AG10803 (cell line): ENCODE data around the gene GCDH.

ENCODE experiments used
- DNase-seq: peaks from one replicate; pipeline ENCODE4 v3.0.0; 2010; ENCODE audit warnings: low read depth
- H3K4me3 ChIP-seq: 2 replicates; pipeline ENCODE4 v1.5.1; 2011; ENCODE audit warnings: mild to moderate bottlenecking, low read length, control low read depth
- TF ChIP-seq, protein P1 (sequence below): conservative IDR thresholded peaks from 2 replicates; pipeline ENCODE4 v1.5.1; 2011; ENCODE audit warnings: mild to moderate bottlenecking, low read length, control low read depth, inconsistent platforms

Gene GCDH

DNA sequence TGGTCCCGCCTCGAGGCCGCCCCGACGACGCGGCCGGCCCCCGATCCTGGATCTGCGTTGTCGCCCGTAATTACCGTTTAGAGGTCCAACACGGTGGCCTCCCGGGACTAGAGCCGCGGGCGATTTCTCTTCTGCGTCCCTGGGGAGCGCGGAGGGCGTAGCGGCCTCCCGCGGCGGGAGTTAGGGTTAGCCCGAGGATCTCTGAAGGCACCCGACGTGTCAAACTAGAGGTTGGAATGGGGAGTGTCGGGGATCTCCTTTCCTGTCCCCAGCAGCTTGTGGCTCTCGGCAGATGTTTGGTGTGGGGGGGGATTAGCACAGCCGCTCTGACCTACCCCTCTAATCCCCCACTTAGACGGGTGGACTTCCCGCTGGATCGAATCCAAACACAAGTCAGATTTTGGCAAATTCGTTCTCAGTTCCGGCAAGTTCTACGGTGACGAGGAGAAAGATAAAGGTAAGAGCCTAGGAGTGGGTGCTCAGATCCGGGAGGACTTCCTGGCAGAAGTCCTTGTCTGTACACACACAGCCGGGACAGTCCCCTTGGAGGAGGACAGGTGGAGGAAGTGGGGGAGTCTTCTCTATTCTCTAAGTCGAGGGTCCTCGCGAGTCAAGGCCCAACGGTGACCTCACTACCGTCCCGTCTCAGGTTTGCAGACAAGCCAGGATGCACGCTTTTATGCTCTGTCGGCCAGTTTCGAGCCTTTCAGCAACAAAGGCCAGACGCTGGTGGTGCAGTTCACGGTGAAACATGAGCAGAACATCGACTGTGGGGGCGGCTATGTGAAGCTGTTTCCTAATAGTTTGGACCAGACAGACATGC, 48.0 kb downstream of the GCDH start:
- peak overlapping the region; percentile 96 for H3K4me3 ChIP-seq
- DNase-seq = peak; percentile 49
- TF ChIP-seq, protein P1, sequence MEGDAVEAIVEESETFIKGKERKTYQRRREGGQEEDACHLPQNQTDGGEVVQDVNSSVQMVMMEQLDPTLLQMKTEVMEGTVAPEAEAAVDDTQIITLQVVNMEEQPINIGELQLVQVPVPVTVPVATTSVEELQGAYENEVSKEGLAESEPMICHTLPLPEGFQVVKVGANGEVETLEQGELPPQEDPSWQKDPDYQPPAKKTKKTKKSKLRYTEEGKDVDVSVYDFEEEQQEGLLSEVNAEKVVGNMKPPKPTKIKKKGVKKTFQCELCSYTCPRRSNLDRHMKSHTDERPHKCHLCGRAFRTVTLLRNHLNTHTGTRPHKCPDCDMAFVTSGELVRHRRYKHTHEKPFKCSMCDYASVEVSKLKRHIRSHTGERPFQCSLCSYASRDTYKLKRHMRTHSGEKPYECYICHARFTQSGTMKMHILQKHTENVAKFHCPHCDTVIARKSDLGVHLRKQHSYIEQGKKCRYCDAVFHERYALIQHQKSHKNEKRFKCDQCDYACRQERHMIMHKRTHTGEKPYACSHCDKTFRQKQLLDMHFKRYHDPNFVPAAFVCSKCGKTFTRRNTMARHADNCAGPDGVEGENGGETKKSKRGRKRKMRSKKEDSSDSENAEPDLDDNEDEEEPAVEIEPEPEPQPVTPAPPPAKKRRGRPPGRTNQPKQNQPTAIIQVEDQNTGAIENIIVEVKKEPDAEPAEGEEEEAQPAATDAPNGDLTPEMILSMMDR = peak; percentile 36

DNA sequence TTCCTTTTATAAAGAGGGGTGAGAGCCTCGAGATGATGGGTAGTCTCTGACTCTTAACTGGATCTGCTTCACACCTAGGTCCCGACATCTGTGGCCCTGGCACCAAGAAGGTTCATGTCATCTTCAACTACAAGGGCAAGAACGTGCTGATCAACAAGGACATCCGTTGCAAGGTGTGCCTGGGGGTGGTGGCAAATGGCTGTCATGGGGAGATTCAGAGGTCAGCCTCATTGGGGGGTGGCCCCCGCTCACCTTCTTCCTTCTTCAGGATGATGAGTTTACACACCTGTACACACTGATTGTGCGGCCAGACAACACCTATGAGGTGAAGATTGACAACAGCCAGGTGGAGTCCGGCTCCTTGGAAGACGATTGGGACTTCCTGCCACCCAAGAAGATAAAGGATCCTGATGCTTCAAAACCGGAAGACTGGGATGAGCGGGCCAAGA, 49.0 kb downstream of the GCDH start:
- TF ChIP-seq, protein P1 = no peak
- no peak for DNase-seq
- H3K4me3 ChIP-seq = peak overlapping the region; percentile 96

DNA sequence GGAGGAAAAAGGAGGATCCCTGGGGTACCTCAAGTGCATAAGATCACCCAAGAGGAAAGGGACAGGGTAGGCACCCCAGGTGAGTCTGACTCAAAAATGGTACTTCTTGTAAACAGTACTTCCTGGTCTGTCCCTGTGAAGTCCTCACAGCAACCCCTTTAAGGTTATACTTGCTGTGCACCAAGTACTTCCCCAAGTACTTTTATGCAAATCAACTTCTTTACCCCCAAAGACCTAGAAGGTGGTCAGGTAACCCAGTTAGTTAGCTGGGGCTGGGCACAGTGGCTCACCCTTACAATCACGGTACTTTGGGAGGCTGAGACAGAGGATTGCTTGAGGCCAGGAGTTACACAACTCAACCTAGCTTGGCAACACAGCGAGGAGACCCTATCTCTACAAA, 49.9 kb downstream of the GCDH start:
- TF ChIP-seq, protein P1 = no peak
- peak overlapping the region; percentile 96 for H3K4me3 ChIP-seq
- DNase-seq = no peak

DNA sequence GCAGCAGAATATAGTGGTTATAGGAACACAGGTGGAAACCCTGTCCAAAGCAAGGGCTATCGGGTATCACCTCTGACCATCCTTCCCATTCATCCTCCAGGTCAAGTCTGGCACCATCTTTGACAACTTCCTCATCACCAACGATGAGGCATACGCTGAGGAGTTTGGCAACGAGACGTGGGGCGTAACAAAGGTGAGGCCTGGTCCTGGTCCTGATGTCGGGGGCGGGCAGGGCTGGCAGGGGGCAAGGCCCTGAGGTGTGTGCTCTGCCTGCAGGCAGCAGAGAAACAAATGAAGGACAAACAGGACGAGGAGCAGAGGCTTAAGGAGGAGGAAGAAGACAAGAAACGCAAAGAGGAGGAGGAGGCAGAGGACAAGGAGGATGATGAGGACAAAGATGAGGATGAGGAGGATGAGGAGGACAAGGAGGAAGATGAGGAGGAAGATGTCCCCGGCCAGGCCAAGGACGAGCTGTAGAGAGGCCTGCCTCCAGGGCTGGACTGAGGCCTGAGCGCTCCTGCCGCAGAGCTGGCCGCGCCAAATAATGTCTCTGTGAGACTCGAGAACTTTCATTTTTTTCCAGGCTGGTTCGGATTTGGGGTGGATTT, 52.6 kb downstream of the GCDH start:
- DNase-seq = no peak
- TF ChIP-seq, protein P1 = no peak

DNA sequence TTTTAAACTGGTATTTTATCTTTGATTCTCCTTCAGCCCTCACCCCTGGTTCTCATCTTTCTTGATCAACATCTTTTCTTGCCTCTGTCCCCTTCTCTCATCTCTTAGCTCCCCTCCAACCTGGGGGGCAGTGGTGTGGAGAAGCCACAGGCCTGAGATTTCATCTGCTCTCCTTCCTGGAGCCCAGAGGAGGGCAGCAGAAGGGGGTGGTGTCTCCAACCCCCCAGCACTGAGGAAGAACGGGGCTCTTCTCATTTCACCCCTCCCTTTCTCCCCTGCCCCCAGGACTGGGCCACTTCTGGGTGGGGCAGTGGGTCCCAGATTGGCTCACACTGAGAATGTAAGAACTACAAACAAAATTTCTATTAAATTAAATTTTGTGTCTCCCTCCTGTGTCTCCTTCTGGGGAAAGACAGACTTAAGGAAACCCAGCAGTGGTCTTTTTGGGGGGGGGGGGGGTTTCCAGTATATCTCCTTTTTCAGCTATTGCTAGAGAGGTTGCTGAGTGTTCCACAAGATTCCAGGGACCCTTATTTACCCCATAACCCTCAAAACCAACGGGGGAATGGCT, 53.2 kb downstream of the GCDH start:
- TF ChIP-seq, protein P1 = no peak
- DNase-seq = no peak
- no peak overlapping the region for H3K4me3 ChIP-seq

More for the DNA sequence above, 52.6 kb downstream of the GCDH start:
- H3K4me3 ChIP-seq = no peak overlapping the region

DNA sequence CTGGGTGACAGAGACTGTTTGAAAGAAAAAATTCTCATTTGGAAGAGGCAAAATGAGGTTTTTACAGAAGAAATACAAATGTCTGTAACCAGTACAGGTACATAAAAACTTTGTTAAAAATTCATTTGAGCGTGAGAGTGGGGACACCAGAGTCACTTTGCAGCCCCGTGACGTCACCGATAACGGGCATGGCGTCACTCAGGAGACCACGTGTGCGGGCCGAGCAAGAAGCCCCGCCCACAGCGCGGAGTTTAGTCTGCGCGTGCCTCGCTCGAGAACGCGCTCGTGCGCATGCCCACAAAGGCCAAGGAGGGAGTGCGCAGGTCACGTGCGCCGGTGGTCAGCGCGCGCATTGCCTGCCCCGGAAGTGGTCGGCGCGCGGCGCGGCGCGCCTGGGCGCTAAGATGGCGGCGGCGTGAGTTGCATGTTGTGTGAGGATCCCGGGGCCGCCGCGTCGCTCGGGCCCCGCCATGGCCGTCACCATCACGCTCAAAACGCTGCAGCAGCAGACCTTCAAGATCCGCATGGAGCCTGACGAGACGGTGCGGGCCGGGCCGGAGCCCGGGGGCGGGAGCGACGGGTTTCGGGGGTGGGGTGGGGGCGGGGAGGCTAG, 54.6 kb downstream of the GCDH start, which contains the start of gene RAD23A:
Gene RAD23A (plus strand): TSS at position 384 of the 613 bp plus-strand sequence. CDS start 87 bp downstream, at position 471.
- H3K4me3 ChIP-seq = peak within 1 kb of the TSS; percentile 88
- TF ChIP-seq, protein P1 = no peak
- peak; percentile 97 for DNase-seq
